ENCODE data around the gene PIK3R1. TPM values are rescaled to one million over a fixed set of nuclear protein-coding genes. Genes with fewer than 3 reads are reported as not detected.

PIK3R1 gene
- total and polyA plus RNA-seq, 8 donors, result 4.2 to 31.5 (median 18.8) TPM

DNA sequence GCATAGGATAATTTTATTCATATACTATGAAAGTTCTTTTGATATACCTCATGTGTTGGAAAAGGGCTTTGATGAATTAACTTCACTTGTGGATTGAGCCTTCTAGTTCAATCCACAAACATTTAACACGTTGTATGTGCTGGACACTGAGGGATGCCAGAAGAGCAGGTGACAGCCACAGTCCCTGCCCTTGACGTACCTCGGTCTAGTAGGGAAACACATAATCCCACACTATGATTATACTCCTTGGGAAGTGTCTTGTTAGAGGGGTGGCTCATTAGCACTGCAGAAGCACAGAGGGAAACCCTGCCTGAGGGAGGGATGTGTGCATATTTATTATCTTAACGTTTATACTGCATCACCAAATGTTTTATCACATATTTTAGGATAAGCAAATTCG, 61.2 kb downstream of the PIK3R1 start:
- Histone ChIP-seq H3K27me3 (no peaks in the 10 kb centered on the region), H3K36me3 (peaks cover 0 to 18% (median 8%) of the 10 kb centered on the region in 3 donors), H3K4me3 (no peak overlapping the region), H3K9me3 (no peaks in the 10 kb centered on the region), H3K4me1 (no peaks in the 10 kb centered on the region), H3K27ac (no peak overlapping the region)
- FAIRE-seq, result no peak
- 77 to 79% methylated on average over 5 of the region's 5 CpGs for WGBS, 2 donors
- DNase-seq, result no peak
- no peak for ATAC-seq
- TF ChIP-seq, protein P1, sequence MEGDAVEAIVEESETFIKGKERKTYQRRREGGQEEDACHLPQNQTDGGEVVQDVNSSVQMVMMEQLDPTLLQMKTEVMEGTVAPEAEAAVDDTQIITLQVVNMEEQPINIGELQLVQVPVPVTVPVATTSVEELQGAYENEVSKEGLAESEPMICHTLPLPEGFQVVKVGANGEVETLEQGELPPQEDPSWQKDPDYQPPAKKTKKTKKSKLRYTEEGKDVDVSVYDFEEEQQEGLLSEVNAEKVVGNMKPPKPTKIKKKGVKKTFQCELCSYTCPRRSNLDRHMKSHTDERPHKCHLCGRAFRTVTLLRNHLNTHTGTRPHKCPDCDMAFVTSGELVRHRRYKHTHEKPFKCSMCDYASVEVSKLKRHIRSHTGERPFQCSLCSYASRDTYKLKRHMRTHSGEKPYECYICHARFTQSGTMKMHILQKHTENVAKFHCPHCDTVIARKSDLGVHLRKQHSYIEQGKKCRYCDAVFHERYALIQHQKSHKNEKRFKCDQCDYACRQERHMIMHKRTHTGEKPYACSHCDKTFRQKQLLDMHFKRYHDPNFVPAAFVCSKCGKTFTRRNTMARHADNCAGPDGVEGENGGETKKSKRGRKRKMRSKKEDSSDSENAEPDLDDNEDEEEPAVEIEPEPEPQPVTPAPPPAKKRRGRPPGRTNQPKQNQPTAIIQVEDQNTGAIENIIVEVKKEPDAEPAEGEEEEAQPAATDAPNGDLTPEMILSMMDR (IDR thresholded peaks at IDR 0.05), result no peak
- intact Hi-C loops (cut with DNase I), result no loop called here

DNA sequence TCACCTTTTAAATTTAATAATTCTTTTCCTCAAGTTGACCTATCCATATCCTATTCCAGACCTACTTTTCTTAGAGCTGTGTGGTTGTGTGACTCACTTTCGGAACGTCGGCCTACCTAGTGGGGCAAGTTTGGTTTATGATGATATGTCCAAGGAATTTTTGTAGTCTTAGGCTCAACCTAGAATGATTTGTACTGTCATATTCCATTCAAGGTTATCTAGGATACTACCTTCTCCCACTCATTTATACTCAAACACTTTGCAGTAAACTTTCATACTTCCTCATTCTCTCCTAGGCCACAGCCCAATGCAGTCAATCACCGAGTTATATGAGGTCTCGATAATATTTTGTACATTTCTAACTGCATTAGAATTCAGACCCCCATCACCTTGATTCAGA, 61.9 kb downstream of the PIK3R1 start:
- no peaks in the 10 kb centered on the region for H3K27me3 ChIP-seq
- WGBS, 2 donors, result 67 to 75% methylated on average over 5 of the region's 5 CpGs

DNA sequence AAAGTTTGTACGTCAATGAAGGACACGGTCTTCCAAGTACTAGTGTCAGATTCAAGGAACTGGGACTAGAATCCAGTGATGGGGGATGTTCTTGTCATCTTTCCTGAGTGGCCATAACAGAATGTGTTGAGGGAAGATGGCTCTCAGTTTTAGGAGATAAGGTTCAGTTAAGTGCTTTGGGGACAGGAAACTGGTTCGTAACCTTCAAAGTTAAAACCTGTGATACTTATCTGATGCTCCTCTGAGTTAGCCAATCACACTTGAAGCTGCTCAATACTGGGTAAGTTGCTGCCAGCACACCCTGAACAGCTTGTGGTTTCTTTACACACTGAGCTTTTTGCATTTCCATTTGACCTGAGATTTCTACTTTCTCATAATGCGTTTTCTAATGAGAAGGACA, 64.4 kb downstream of the PIK3R1 start:
- ATAC-seq (no peak), FAIRE-seq (no peak), DNase-seq (no peak)
- intact Hi-C loops (cut with DNase I), result loop anchor here in 1 of 3 donors (10.0 kb wide), 1 partner anchor 685 kb away; no protein-coding TSS in a partner anchor
- Histone ChIP-seq H3K4me1 (peaks cover 0 to 7% (median 6%) of the 10 kb centered on the region in 3 donors), H3K36me3 (peaks cover 0 to 18% (median 8%) of the 10 kb centered on the region in 3 donors), H3K27ac (no peak overlapping the region), H3K4me3 (no peak overlapping the region), H3K9me3 (no peaks in the 10 kb centered on the region), H3K27me3 (no peaks in the 10 kb centered on the region)
- TF ChIP-seq, protein P1 (IDR thresholded peaks at IDR 0.05), result no peak
- 92% methylated on average over 4 of the region's 4 CpGs for WGBS, 2 donors

More for the DNA sequence above, 61.9 kb downstream of the PIK3R1 start:
- no peak for DNase-seq
- Histone ChIP-seq H3K4me3 (no peak overlapping the region), H3K4me1 (no peaks in the 10 kb centered on the region), H3K36me3 (peaks cover 0 to 18% (median 8%) of the 10 kb centered on the region in 3 donors), H3K9me3 (no peaks in the 10 kb centered on the region), H3K27ac (no peak overlapping the region)
- no peak for FAIRE-seq
- intact Hi-C loops (cut with DNase I), result no loop called here
- ATAC-seq, result peak in 3 of 4 donors; percentile 22 to 54 (median 28)
- TF ChIP-seq, protein P1 (IDR thresholded peaks at IDR 0.05), result no peak

DNA sequence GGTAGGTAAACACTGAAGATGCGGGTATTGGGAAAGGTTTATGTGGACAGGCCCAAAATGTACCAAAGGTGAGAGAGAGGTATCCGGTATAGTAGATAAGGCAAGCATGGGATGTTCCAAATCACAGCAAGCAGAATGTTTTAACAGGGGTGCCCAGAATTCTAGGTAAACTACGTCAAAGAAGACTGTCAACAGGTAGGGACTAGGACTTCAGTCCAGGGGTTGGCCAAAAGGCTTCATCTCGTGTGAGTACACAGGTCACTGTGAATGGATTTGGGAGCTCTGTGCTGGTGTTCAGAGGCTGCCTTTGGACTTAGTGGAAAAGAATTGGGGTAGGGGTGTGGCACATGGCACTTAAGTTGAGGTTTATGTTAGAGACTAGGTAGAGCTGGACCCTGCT, 66.4 kb downstream of the PIK3R1 start:
- ATAC-seq, result no peak
- intact Hi-C loops (cut with DNase I), result loop anchor here in 1 of 3 donors (10.0 kb wide), 1 partner anchor 683 kb away; no protein-coding TSS in a partner anchor
- peaks cover 0 to 18% (median 8%) of the 10 kb centered on the region in 3 donors for H3K36me3 ChIP-seq
- H3K27ac ChIP-seq, result no peak overlapping the region
- no peak for FAIRE-seq
- H3K4me3 ChIP-seq, result no peak overlapping the region
- H3K4me1 ChIP-seq, result peaks cover 10 to 25% (median 25%) of the 10 kb centered on the region in 3 donors
- no peaks in the 10 kb centered on the region for H3K9me3 ChIP-seq
- DNase-seq, result no peak
- H3K27me3 ChIP-seq, result no peaks in the 10 kb centered on the region
- TF ChIP-seq, protein P1 (IDR thresholded peaks at IDR 0.05), result no peak
- WGBS, 2 donors, result 89 to 93% methylated on average over 4 of the region's 4 CpGs

DNA sequence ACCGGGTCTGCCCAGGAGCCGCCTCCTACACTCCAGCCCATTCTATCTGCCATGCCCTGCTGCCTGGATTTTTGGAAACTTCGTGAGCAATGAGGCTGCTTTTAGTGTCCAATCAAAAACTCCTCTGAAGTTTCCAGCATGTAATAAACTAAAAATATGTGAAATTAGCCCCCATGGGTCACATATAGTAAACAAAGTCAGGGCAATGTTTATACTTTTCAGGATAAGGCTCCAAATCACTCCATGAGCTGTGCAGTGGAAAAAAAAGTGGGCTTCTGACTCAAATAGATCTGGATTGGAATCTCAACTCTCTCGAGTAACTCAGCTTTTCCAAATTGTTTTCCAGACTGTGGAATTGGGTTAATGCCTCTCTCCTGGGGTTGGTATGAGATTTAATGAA, 68.2 kb downstream of the PIK3R1 start:
- H3K4me1 ChIP-seq, result peaks cover 10 to 35% (median 32%) of the 10 kb centered on the region in 3 donors
- intact Hi-C loops (cut with DNase I), result loop anchor here in 1 of 3 donors (10.0 kb wide), 1 partner anchor 681 kb away; no protein-coding TSS in a partner anchor
- TF ChIP-seq, protein P1 (IDR thresholded peaks at IDR 0.05), result no peak
- H3K4me3 ChIP-seq, result no peak overlapping the region
- ATAC-seq (no peak), DNase-seq (no peak), FAIRE-seq (no peak)
- no peaks in the 10 kb centered on the region for H3K27me3 ChIP-seq
- H3K27ac ChIP-seq, result no peak overlapping the region
- WGBS, 2 donors, result 85 to 87% methylated on average over 4 of the region's 4 CpGs
- peaks cover 0 to 18% (median 8%) of the 10 kb centered on the region in 3 donors for H3K36me3 ChIP-seq
- H3K9me3 ChIP-seq, result no peaks in the 10 kb centered on the region

All from pancreas (tissue), 10 donors.